ENCODE results near the gene NRXN3. TPM values are rescaled to one million over a fixed set of nuclear protein-coding genes. Genes with fewer than 3 reads are reported as not detected.

The NRXN3 gene
- total RNA-seq, 2 donors from 2014 or later: not detected

- Mint-ChIP-seq H3K27ac (no peak overlapping the region), H3K4me1 (ENCODE audit: low read depth) (no peaks in the 10 kb centered on the region), H3K4me3 (no peak overlapping the region), H3K27me3 (ENCODE audit: low read depth) (peaks cover 15% of the 10 kb centered on the region), H3K36me3 (ENCODE audit: insufficient read depth in 2 of 2) (no peaks in the 10 kb centered on the region), H3K9me3 (no peaks in the 10 kb centered on the region)
- ATAC-seq (replicated peaks in 1 of 2) (no peak), DNase-seq (no peak)
Observed at GRCh38 chr14:78946949-78947348, 776.8 kb downstream of the NRXN3 start.

GRCh38 chr14:78947681-78948080 lies 777.5 kb downstream of the NRXN3 start:
- no peak overlapping the region for H3K27ac Mint-ChIP-seq
- ATAC-seq (replicated peaks in 1 of 2) (no peak), DNase-seq (no peak)
- H3K4me1 Mint-ChIP-seq (ENCODE audit: low read depth): no peaks in the 10 kb centered on the region
- no peak overlapping the region for H3K4me3 Mint-ChIP-seq
- peaks cover 14% of the 10 kb centered on the region for H3K27me3 Mint-ChIP-seq (ENCODE audit: low read depth)
- no peaks in the 10 kb centered on the region for H3K36me3 Mint-ChIP-seq (ENCODE audit: insufficient read depth in 2 of 2)
- no peaks in the 10 kb centered on the region for H3K9me3 Mint-ChIP-seq

- H3K4me3 Mint-ChIP-seq: no peak overlapping the region
- ATAC-seq (replicated peaks in 1 of 2): no peak
- peaks cover 7% of the 10 kb centered on the region for H3K27me3 Mint-ChIP-seq (ENCODE audit: low read depth)
- no peaks in the 10 kb centered on the region for H3K4me1 Mint-ChIP-seq (ENCODE audit: low read depth)
- H3K9me3 Mint-ChIP-seq: no peaks in the 10 kb centered on the region
- DNase-seq: no peak
- H3K27ac Mint-ChIP-seq: no peak overlapping the region
- H3K36me3 Mint-ChIP-seq (ENCODE audit: insufficient read depth in 2 of 2): no peaks in the 10 kb centered on the region
Observed at GRCh38 chr14:78950649-78951048, 780.5 kb downstream of the NRXN3 start.

GRCh38 chr14:78951602-78952001 lies 781.4 kb downstream of the NRXN3 start:
- Mint-ChIP-seq H3K27ac (no peak overlapping the region), H3K4me1 (ENCODE audit: low read depth) (no peaks in the 10 kb centered on the region), H3K36me3 (ENCODE audit: insufficient read depth in 2 of 2) (no peaks in the 10 kb centered on the region), H3K9me3 (no peaks in the 10 kb centered on the region), H3K4me3 (no peak overlapping the region), H3K27me3 (ENCODE audit: low read depth) (peaks cover 7% of the 10 kb centered on the region)
- ATAC-seq (replicated peaks in 1 of 2) (no peak), DNase-seq (no peak)

GRCh38 chr14:78959674-78960264 lies 789.6 kb downstream of the NRXN3 start:
- no peak overlapping the region for H3K4me3 Mint-ChIP-seq
- no peaks in the 10 kb centered on the region for H3K4me1 Mint-ChIP-seq (ENCODE audit: low read depth)
- ATAC-seq (replicated peaks in 1 of 2): peak in 1 of 2 donors; percentile 28

GRCh38 chr14:78967111-78967809 lies 797.1 kb downstream of the NRXN3 start:
- H3K4me3 Mint-ChIP-seq: no peak overlapping the region
- peaks cover 6% of the 10 kb centered on the region for H3K27me3 Mint-ChIP-seq (ENCODE audit: low read depth)
- H3K9me3 Mint-ChIP-seq: no peaks in the 10 kb centered on the region
- DNase-seq (no peak), ATAC-seq (replicated peaks in 1 of 2) (no peak)
- no peak overlapping the region for H3K27ac Mint-ChIP-seq
- no peaks in the 10 kb centered on the region for H3K4me1 Mint-ChIP-seq (ENCODE audit: low read depth)
- H3K36me3 Mint-ChIP-seq (ENCODE audit: insufficient read depth in 2 of 2): no peaks in the 10 kb centered on the region

More at GRCh38 chr14:78959674-78960264, 789.6 kb downstream of the NRXN3 start:
- H3K27ac Mint-ChIP-seq: no peak overlapping the region
- peak; percentile 27 to 34 for DNase-seq
- H3K27me3 Mint-ChIP-seq (ENCODE audit: low read depth): no peaks in the 10 kb centered on the region
- no peaks in the 10 kb centered on the region for H3K36me3 Mint-ChIP-seq (ENCODE audit: insufficient read depth in 2 of 2)
- H3K9me3 Mint-ChIP-seq: no peaks in the 10 kb centered on the region

GRCh38 chr14:78968265-78968664 lies 798.1 kb downstream of the NRXN3 start:
- ATAC-seq (replicated peaks in 1 of 2) (no peak), DNase-seq (no peak)
- Mint-ChIP-seq H3K4me1 (ENCODE audit: low read depth) (no peaks in the 10 kb centered on the region), H3K27ac (no peak overlapping the region), H3K9me3 (no peaks in the 10 kb centered on the region), H3K36me3 (ENCODE audit: insufficient read depth in 2 of 2) (peaks cover 0 to 2% of the 10 kb centered on the region in 2 donors), H3K27me3 (ENCODE audit: low read depth) (peaks cover 6% of the 10 kb centered on the region), H3K4me3 (no peak overlapping the region)

GRCh38 chr14:78970677-78971076 lies 800.5 kb downstream of the NRXN3 start:
- ATAC-seq (replicated peaks in 1 of 2) (no peak), DNase-seq (no peak)
- H3K4me3 Mint-ChIP-seq: no peak overlapping the region
- no peaks in the 10 kb centered on the region for H3K4me1 Mint-ChIP-seq (ENCODE audit: low read depth)
- peaks cover 6% of the 10 kb centered on the region for H3K27me3 Mint-ChIP-seq (ENCODE audit: low read depth)
- H3K27ac Mint-ChIP-seq: no peak overlapping the region
- H3K36me3 Mint-ChIP-seq (ENCODE audit: insufficient read depth in 2 of 2): peaks cover 0 to 2% of the 10 kb centered on the region in 2 donors
- H3K9me3 Mint-ChIP-seq: peaks cover 0 to 2% of the 10 kb centered on the region in 2 donors

- H3K36me3 Mint-ChIP-seq (ENCODE audit: insufficient read depth in 2 of 2): peaks cover 0 to 2% of the 10 kb centered on the region in 2 donors
- H3K27ac Mint-ChIP-seq: no peak overlapping the region
- H3K27me3 Mint-ChIP-seq (ENCODE audit: low read depth): peaks cover 6% of the 10 kb centered on the region
- peaks cover 0 to 2% of the 10 kb centered on the region in 2 donors for H3K9me3 Mint-ChIP-seq
- no peak overlapping the region for H3K4me3 Mint-ChIP-seq
- DNase-seq (no peak), ATAC-seq (replicated peaks in 1 of 2) (no peak)
- H3K4me1 Mint-ChIP-seq (ENCODE audit: low read depth): no peaks in the 10 kb centered on the region
Observed at GRCh38 chr14:78972440-78972839, 802.3 kb downstream of the NRXN3 start.

GRCh38 chr14:78974691-78975090 lies 804.5 kb downstream of the NRXN3 start:
- Mint-ChIP-seq H3K27ac (no peak overlapping the region), H3K27me3 (ENCODE audit: low read depth) (peaks cover 6% of the 10 kb centered on the region), H3K9me3 (peaks cover 0 to 2% of the 10 kb centered on the region in 2 donors), H3K36me3 (ENCODE audit: insufficient read depth in 2 of 2) (peaks cover 0 to 2% of the 10 kb centered on the region in 2 donors), H3K4me1 (ENCODE audit: low read depth) (no peaks in the 10 kb centered on the region), H3K4me3 (no peak overlapping the region)
- DNase-seq (no peak), ATAC-seq (replicated peaks in 1 of 2) (no peak)

GRCh38 chr14:78975734-78976133 lies 805.6 kb downstream of the NRXN3 start:
- no peak overlapping the region for H3K27ac Mint-ChIP-seq

GRCh38 chr14:78978896-78979295 lies 808.7 kb downstream of the NRXN3 start:
- no peak overlapping the region for H3K27ac Mint-ChIP-seq
- no peaks in the 10 kb centered on the region for H3K27me3 Mint-ChIP-seq (ENCODE audit: low read depth)
- no peaks in the 10 kb centered on the region for H3K4me1 Mint-ChIP-seq (ENCODE audit: low read depth)
- ATAC-seq (replicated peaks in 1 of 2) (no peak), DNase-seq (no peak)
- H3K4me3 Mint-ChIP-seq: no peak overlapping the region
- no peaks in the 10 kb centered on the region for H3K36me3 Mint-ChIP-seq (ENCODE audit: insufficient read depth in 2 of 2)
- H3K9me3 Mint-ChIP-seq: peaks cover 0 to 2% of the 10 kb centered on the region in 2 donors

More at GRCh38 chr14:78975734-78976133, 805.6 kb downstream of the NRXN3 start:
- H3K4me3 Mint-ChIP-seq: no peak overlapping the region
- H3K9me3 Mint-ChIP-seq: peaks cover 0 to 2% of the 10 kb centered on the region in 2 donors
- H3K4me1 Mint-ChIP-seq (ENCODE audit: low read depth): no peaks in the 10 kb centered on the region
- peaks cover 3% of the 10 kb centered on the region for H3K27me3 Mint-ChIP-seq (ENCODE audit: low read depth)
- peaks cover 0 to 2% of the 10 kb centered on the region in 2 donors for H3K36me3 Mint-ChIP-seq (ENCODE audit: insufficient read depth in 2 of 2)
- ATAC-seq (replicated peaks in 1 of 2): no peak
- DNase-seq: no peak

GRCh38 chr14:78982551-78982950 lies 812.4 kb downstream of the NRXN3 start:
- Mint-ChIP-seq H3K4me3 (no peak overlapping the region), H3K27me3 (ENCODE audit: low read depth) (peaks cover 2% of the 10 kb centered on the region), H3K9me3 (no peaks in the 10 kb centered on the region), H3K27ac (no peak overlapping the region), H3K36me3 (ENCODE audit: insufficient read depth in 2 of 2) (no peaks in the 10 kb centered on the region), H3K4me1 (ENCODE audit: low read depth) (no peaks in the 10 kb centered on the region)
- ATAC-seq (replicated peaks in 1 of 2) (no peak), DNase-seq (no peak)

GRCh38 chr14:78983126-78983525 lies 813.0 kb downstream of the NRXN3 start:
- H3K27ac Mint-ChIP-seq: no peak overlapping the region
- peaks cover 7% of the 10 kb centered on the region for H3K27me3 Mint-ChIP-seq (ENCODE audit: low read depth)
- H3K4me1 Mint-ChIP-seq (ENCODE audit: low read depth): no peaks in the 10 kb centered on the region
- H3K4me3 Mint-ChIP-seq: no peak overlapping the region
- H3K9me3 Mint-ChIP-seq: no peaks in the 10 kb centered on the region
- DNase-seq (no peak), ATAC-seq (replicated peaks in 1 of 2) (no peak)
- no peaks in the 10 kb centered on the region for H3K36me3 Mint-ChIP-seq (ENCODE audit: insufficient read depth in 2 of 2)
